ENCODE results near the gene EPB41L4A.

Gene EPB41L4A

GRCh38 chr5:112303685-112304084 is 115.4 kb downstream of the EPB41L4A start:
- DNase-seq: no peak

GRCh38 chr5:112294126-112294525 is 125.0 kb downstream of the EPB41L4A start:
- DNase-seq: no peak

GRCh38 chr5:112293587-112293986 is 125.5 kb downstream of the EPB41L4A start:
- DNase-seq: no peak

GRCh38 chr5:112290691-112291090 is 128.4 kb downstream of the EPB41L4A start:
- DNase-seq: no peak

- no peak for DNase-seq
Observed at GRCh38 chr5:112289465-112289864, 129.6 kb downstream of the EPB41L4A start.

- DNase-seq: no peak
Observed at GRCh38 chr5:112283943-112284929, 134.8 kb downstream of the EPB41L4A start.

- DNase-seq: no peak
Observed at GRCh38 chr5:112283034-112283582, 136.0 kb downstream of the EPB41L4A start.

GRCh38 chr5:112279082-112279481 is 140.0 kb downstream of the EPB41L4A start:
- no peak for DNase-seq

- DNase-seq: peak; percentile 50
Observed at GRCh38 chr5:112276991-112277390, 142.1 kb downstream of the EPB41L4A start.

GRCh38 chr5:112275671-112276070 is 143.4 kb downstream of the EPB41L4A start:
- no peak for DNase-seq

- DNase-seq: peak; percentile 32
Observed at GRCh38 chr5:112270299-112271293, 148.5 kb downstream of the EPB41L4A start.

- DNase-seq: no peak
Observed at GRCh38 chr5:112267231-112267630, 151.8 kb downstream of the EPB41L4A start.

- no peak for DNase-seq
Observed at GRCh38 chr5:112264666-112265065, 154.4 kb downstream of the EPB41L4A start.

GRCh38 chr5:112264151-112264550 is 154.9 kb downstream of the EPB41L4A start:
- no peak for DNase-seq

GRCh38 chr5:112263469-112263868 is 155.6 kb downstream of the EPB41L4A start:
- no peak for DNase-seq

- no peak for DNase-seq
Observed at GRCh38 chr5:112258571-112258970, 160.5 kb downstream of the EPB41L4A start.

- DNase-seq: no peak
Observed at GRCh38 chr5:112257976-112258375, 161.1 kb downstream of the EPB41L4A start.

GRCh38 chr5:112257005-112257404 is 162.1 kb downstream of the EPB41L4A start:
- DNase-seq: no peak

- DNase-seq: no peak
Observed at GRCh38 chr5:112254303-112254702, 164.8 kb downstream of the EPB41L4A start.

GRCh38 chr5:112253478-112254250 is 165.4 kb downstream of the EPB41L4A start:
- DNase-seq: no peak

GRCh38 chr5:112250551-112250950 is 168.5 kb downstream of the EPB41L4A start:
- no peak for DNase-seq

- DNase-seq: no peak
Observed at GRCh38 chr5:112248623-112249022, 170.5 kb downstream of the EPB41L4A start.

Data from DMS53 (cell line).